H1 (cell line): ENCODE measurements around the gene CYP1A1. TPM values are rescaled to one million over a fixed set of nuclear protein-coding genes. Genes with fewer than 3 reads are reported as not detected.

Experiments
- BACH1 ChIP-seq: IDR thresholded peaks from 2 replicates; pipeline ENCODE4 v1.6.1; 2012; ENCODE audit warnings: low read length, improper control_type of control experiment
- BRCA1 ChIP-seq: IDR thresholded peaks from 2 replicates; pipeline ENCODE4 v1.6.1; 2012; ENCODE audit warnings: low read depth, low read length, improper control_type of control experiment
- CBX8 ChIP-seq: fragments of 300-800, 300-1000 bp; sonication (generic); IDR thresholded peaks from 2 replicates; pipeline ENCODE4 v1.7.1; 2016; ENCODE audit warnings: low read depth, low read length, borderline replicate concordance
- CREB1 ChIP-seq: IDR thresholded peaks from 2 replicates; pipeline ENCODE4 v1.6.1; 2012; ENCODE audit warnings: inconsistent platforms
- MAX ChIP-seq: IDR thresholded peaks from 2 replicates; pipeline ENCODE4 v1.6.1; 2012; ENCODE audit warnings: inconsistent platforms
- NANOG ChIP-seq: IDR thresholded peaks from 2 replicates; pipeline ENCODE4 v1.6.1; 2011; ENCODE audit warnings: low read length, low read depth, mild to moderate bottlenecking, inconsistent platforms; ENCODE audit not compliant: insufficient read depth, poor library complexity, severe bottlenecking
- RFX5 ChIP-seq: IDR thresholded peaks from 2 replicates; pipeline ENCODE4 v1.6.1; 2011; ENCODE audit warnings: low read depth, low read length, improper control_type of control experiment, borderline replicate concordance
- RXRA ChIP-seq: IDR thresholded peaks from 2 replicates; pipeline ENCODE4 v1.6.1; 2011; ENCODE audit warnings: low read depth, mild to moderate bottlenecking, low read length, moderate library complexity; ENCODE audit not compliant: insufficient read depth
- SAP30 ChIP-seq: fragments of 300-600 bp; sonication (generic); IDR thresholded peaks from 2 replicates; pipeline ENCODE4 v1.7.1; 2012; ENCODE audit warnings: low read length, moderate library complexity, mild to moderate bottlenecking, inconsistent platforms; ENCODE audit not compliant: insufficient read depth, insufficient replicate concordance
- SIRT6 ChIP-seq: IDR thresholded peaks from one replicate; pipeline ENCODE4 v1.7.1; 2012; ENCODE audit warnings: low read length, inconsistent platforms
- TEAD4 ChIP-seq: IDR thresholded peaks from 2 replicates; pipeline ENCODE4 v1.6.1; 2012; ENCODE audit warnings: low read depth, low read length, inconsistent platforms, mixed read lengths
- polyA plus RNA-seq, 7 experiments: library from polyadenylated mRNA; depleted of rRNA in 3 of 7; stranded (reverse) in 5 of 7; unstranded in 2 of 7; fragments of >200 nt in 5 of 7; fragments of 200-250 nt in 2 of 7; gene quantifications; 1 replicate in 5 of 7; 2 replicates in 1 of 7; 4 replicates in 1 of 7; pipeline versions ENCODE4 v1.2.1 to v1.2.3, GENCODE V29; 2011 to 2013; ENCODE audit warnings: missing spikeins in 2 of 7, mixed read lengths in 2 of 7
- total RNA-seq: library from RNA; stranded (reverse); fragmentation: NEBNext Ultra II Directional; extraction: Animal tissue kit (Norgen Biotek cat#: 25700); gene quantifications from 2 replicates; pipeline ENCODE4 v1.2.1, GENCODE V29; 2021
- TF ChIP-seq, protein P1 (sequence below): fragments of 300-600 bp; sonication (generic); IDR thresholded peaks from 2 replicates; pipeline ENCODE4 v1.7.1; 2012; ENCODE audit warnings: low read length, moderate library complexity, mild to moderate bottlenecking, inconsistent platforms; ENCODE audit not compliant: insufficient replicate concordance

Gene CYP1A1
- total and polyA plus RNA-seq, 2 of the 8 experiments (the other 6 are each of a cell fraction or from before 2014, with no cell fraction given) = 0.32 to 0.35 TPM

DNA sequence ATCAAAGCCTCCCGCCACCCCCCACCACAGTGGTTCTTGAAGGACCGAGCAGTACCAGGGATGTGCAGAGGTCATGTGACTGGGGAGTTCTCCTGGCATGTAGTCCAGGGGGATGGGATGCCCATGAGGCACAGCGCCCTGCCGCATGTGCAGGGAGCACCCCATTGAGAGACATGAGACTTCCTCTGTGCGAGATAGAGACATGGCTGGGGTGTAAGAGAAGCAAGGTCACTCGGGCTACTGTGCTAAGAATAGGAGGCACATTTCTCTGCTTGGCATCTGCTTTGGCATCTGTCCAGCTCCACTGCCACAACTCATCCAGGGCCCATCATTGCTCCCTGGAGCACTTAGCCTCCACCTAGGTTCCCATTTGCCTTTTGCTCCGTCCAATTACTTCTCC, 2.4 kb upstream of the CYP1A1 start (continued):
- TF ChIP-seq, protein P1, sequence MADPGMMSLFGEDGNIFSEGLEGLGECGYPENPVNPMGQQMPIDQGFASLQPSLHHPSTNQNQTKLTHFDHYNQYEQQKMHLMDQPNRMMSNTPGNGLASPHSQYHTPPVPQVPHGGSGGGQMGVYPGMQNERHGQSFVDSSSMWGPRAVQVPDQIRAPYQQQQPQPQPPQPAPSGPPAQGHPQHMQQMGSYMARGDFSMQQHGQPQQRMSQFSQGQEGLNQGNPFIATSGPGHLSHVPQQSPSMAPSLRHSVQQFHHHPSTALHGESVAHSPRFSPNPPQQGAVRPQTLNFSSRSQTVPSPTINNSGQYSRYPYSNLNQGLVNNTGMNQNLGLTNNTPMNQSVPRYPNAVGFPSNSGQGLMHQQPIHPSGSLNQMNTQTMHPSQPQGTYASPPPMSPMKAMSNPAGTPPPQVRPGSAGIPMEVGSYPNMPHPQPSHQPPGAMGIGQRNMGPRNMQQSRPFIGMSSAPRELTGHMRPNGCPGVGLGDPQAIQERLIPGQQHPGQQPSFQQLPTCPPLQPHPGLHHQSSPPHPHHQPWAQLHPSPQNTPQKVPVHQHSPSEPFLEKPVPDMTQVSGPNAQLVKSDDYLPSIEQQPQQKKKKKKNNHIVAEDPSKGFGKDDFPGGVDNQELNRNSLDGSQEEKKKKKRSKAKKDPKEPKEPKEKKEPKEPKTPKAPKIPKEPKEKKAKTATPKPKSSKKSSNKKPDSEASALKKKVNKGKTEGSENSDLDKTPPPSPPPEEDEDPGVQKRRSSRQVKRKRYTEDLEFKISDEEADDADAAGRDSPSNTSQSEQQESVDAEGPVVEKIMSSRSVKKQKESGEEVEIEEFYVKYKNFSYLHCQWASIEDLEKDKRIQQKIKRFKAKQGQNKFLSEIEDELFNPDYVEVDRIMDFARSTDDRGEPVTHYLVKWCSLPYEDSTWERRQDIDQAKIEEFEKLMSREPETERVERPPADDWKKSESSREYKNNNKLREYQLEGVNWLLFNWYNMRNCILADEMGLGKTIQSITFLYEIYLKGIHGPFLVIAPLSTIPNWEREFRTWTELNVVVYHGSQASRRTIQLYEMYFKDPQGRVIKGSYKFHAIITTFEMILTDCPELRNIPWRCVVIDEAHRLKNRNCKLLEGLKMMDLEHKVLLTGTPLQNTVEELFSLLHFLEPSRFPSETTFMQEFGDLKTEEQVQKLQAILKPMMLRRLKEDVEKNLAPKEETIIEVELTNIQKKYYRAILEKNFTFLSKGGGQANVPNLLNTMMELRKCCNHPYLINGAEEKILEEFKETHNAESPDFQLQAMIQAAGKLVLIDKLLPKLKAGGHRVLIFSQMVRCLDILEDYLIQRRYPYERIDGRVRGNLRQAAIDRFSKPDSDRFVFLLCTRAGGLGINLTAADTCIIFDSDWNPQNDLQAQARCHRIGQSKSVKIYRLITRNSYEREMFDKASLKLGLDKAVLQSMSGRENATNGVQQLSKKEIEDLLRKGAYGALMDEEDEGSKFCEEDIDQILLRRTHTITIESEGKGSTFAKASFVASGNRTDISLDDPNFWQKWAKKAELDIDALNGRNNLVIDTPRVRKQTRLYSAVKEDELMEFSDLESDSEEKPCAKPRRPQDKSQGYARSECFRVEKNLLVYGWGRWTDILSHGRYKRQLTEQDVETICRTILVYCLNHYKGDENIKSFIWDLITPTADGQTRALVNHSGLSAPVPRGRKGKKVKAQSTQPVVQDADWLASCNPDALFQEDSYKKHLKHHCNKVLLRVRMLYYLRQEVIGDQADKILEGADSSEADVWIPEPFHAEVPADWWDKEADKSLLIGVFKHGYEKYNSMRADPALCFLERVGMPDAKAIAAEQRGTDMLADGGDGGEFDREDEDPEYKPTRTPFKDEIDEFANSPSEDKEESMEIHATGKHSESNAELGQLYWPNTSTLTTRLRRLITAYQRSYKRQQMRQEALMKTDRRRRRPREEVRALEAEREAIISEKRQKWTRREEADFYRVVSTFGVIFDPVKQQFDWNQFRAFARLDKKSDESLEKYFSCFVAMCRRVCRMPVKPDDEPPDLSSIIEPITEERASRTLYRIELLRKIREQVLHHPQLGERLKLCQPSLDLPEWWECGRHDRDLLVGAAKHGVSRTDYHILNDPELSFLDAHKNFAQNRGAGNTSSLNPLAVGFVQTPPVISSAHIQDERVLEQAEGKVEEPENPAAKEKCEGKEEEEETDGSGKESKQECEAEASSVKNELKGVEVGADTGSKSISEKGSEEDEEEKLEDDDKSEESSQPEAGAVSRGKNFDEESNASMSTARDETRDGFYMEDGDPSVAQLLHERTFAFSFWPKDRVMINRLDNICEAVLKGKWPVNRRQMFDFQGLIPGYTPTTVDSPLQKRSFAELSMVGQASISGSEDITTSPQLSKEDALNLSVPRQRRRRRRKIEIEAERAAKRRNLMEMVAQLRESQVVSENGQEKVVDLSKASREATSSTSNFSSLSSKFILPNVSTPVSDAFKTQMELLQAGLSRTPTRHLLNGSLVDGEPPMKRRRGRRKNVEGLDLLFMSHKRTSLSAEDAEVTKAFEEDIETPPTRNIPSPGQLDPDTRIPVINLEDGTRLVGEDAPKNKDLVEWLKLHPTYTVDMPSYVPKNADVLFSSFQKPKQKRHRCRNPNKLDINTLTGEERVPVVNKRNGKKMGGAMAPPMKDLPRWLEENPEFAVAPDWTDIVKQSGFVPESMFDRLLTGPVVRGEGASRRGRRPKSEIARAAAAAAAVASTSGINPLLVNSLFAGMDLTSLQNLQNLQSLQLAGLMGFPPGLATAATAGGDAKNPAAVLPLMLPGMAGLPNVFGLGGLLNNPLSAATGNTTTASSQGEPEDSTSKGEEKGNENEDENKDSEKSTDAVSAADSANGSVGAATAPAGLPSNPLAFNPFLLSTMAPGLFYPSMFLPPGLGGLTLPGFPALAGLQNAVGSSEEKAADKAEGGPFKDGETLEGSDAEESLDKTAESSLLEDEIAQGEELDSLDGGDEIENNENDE = no peak
- TF ChIP-seq SAP30 (no peak), NANOG (no peak), BACH1 (no peak), MAX (no peak), CBX8 (no peak), RFX5 (no peak), RXRA (no peak), BRCA1 (no peak), TEAD4 (no peak), SIRT6 (no peak), CREB1 (no peak)
